HepG2 (cell line): ENCODE data around the gene SOX5.

ENCODE experiments used
- EP300 ChIP-seq, 3 experiments: sonication (generic) in 1 of 3; formaldehyde crosslinking in 1 of 3; IDR thresholded peaks; 2 replicates each; pipeline versions ENCODE4 v1.5.1 to v1.6.1; 2011 to 2020; ENCODE audit warnings: low read depth in 2 of 3, low read length in 2 of 3, borderline replicate concordance in 1 of 3, improper control_type of control experiment in 1 of 3, mild to moderate bottlenecking in 1 of 3, missing genetic modification reagents in 1 of 3, moderate library complexity in 1 of 3
- HDAC2 ChIP-seq: sonication (generic); formaldehyde crosslinking; IDR thresholded peaks from 2 replicates; pipeline ENCODE4 v1.4.0; 2020; ENCODE audit warnings: missing genetic modification reagents
- MAZ ChIP-seq, 2 experiments: sonication (generic) in 1 of 2; formaldehyde crosslinking in 1 of 2; IDR thresholded peaks; 2 replicates each; pipeline versions ENCODE4 v1.5.0 to v1.6.1; 2012 to 2020; ENCODE audit warnings: low read depth in 2 of 2, mild to moderate bottlenecking in 2 of 2, borderline replicate concordance in 1 of 2, improper control_type of control experiment in 1 of 2, low read length in 1 of 2, missing genetic modification reagents in 1 of 2, moderate library complexity in 1 of 2
- MED8 ChIP-seq: sonication (generic); formaldehyde crosslinking; IDR thresholded peaks from 2 replicates; pipeline ENCODE4 v1.8.1; 2023; ENCODE audit warnings: mild to moderate bottlenecking, missing genetic modification reagents; ENCODE audit not compliant: insufficient replicate concordance
- NBN ChIP-seq: fragments of 450-650 bp; conservative IDR thresholded peaks from 2 replicates; pipeline ENCODE4 v1.6.1; 2017
- POLR2A ChIP-seq, 2 experiments: IDR thresholded peaks; 2 replicates each; pipeline ENCODE4 v1.6.1; 2011; ENCODE audit warnings: low read depth in 2 of 2, low read length in 2 of 2, mild to moderate bottlenecking in 1 of 2, moderate library complexity in 1 of 2; ENCODE audit not compliant: insufficient read depth in 1 of 2
- RBAK ChIP-seq: sonication (generic); formaldehyde crosslinking; IDR thresholded peaks from 2 replicates; pipeline ENCODE4 v1.5.1; 2020; ENCODE audit warnings: mild to moderate bottlenecking, missing genetic modification reagents
- TCF7 ChIP-seq: sonication (generic); IDR thresholded peaks from 2 replicates; pipeline ENCODE4 v1.6.1; 2016; ENCODE audit warnings: antibody characterized with exemption, low read depth
- ZNF282 ChIP-seq: fragments of 450-650 bp; IDR thresholded peaks from 2 replicates; pipeline ENCODE4 v1.6.1; 2018; ENCODE audit not compliant: partially characterized antibody
- ZNF644 ChIP-seq: IDR thresholded peaks from 2 replicates; pipeline ENCODE4 v1.6.1; 2016; ENCODE audit warnings: low read depth
- TF ChIP-seq, protein P1 (sequence below): sonication (generic); formaldehyde crosslinking; IDR thresholded peaks from 2 replicates; pipeline ENCODE4 v1.4.0; 2020; ENCODE audit warnings: missing genetic modification reagents

DNA sequence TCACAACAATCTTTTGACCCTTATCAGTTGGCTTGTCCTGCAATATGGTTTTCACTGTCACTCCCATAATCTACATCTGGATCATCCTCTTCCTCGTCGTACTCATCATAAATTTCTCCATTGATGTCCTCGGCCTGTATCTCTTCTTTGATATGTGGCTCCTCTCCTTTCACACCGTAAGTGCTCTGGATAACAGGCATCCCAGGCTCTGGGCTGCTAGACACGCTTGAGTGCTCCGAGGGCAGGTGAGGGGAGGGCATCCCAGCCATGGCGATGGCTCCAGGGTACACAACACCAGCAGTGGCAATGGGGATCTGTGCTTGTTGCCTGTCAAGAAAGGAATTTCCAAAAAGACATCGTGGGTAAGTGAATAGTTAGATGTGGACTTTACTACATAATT is 415.3 kb downstream of the SOX5 start:
- no peak for TF ChIP-seq EP300 (IDR thresholded peaks at IDR 0.05; ENCODE audit: low read depth in 2 of 2, low read length in 2 of 2)
- TF ChIP-seq EP300 (CRISPR knock-in tag; IDR thresholded peaks at IDR 0.05; ENCODE audit: borderline replicate concordance): no peak
- TF ChIP-seq RBAK (CRISPR knock-in tag): no peak
- no peak for TF ChIP-seq TCF7
- no peak for TF ChIP-seq MED8
- TF ChIP-seq ZNF644 (CRISPR knock-in tag): no peak
- no peak for TF ChIP-seq POLR2A (IDR thresholded peaks at IDR 0.05; ENCODE audit: insufficient read depth in 1 of 2, low read depth in 2 of 2, low read length in 2 of 2)
- TF ChIP-seq, protein P1, sequence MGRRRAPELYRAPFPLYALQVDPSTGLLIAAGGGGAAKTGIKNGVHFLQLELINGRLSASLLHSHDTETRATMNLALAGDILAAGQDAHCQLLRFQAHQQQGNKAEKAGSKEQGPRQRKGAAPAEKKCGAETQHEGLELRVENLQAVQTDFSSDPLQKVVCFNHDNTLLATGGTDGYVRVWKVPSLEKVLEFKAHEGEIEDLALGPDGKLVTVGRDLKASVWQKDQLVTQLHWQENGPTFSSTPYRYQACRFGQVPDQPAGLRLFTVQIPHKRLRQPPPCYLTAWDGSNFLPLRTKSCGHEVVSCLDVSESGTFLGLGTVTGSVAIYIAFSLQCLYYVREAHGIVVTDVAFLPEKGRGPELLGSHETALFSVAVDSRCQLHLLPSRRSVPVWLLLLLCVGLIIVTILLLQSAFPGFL (CRISPR knock-in tag): no peak
- no peak for TF ChIP-seq MAZ (IDR thresholded peaks at IDR 0.05; ENCODE audit: borderline replicate concordance, low read depth, low read length)
- TF ChIP-seq MAZ (CRISPR knock-in tag; IDR thresholded peaks at IDR 0.05; ENCODE audit: low read depth): no peak
- TF ChIP-seq HDAC2 (CRISPR knock-in tag): no peak
- no peak for TF ChIP-seq NBN
- no peak for TF ChIP-seq ZNF282
